Activated T-helper 1 cell treated with anti-CD3 and anti-CD28 coated beads, Interleukin-12 subunit alpha, Interleukin-12 subunit beta, Interleukin-2, Interleukin-4 antibody, amounts not matched to agents 30 ng/mL and 10 ng/mL and 1 ng/mL, durations not matched to agents 14 hours and 24 hours and 36 hours (primary cell): ENCODE results near the gene KCNB1. TPM values are rescaled to one million over a fixed set of nuclear protein-coding genes. Genes with fewer than 3 reads are reported as not detected.

Experiments used
- DNase-seq: peaks from one replicate; pipeline ENCODE4 v3.0.0; 2021; ENCODE audit warnings: low spot score
- H3K27ac Mint-ChIP-seq: one replicate; pipeline ENCODE4 v1.8.0; 2021; ENCODE audit warnings: mild to moderate bottlenecking, mixed read lengths
- H3K27me3 Mint-ChIP-seq: one replicate; pipeline ENCODE4 v1.8.0; 2022; ENCODE audit warnings: mild to moderate bottlenecking, moderate library complexity, mixed read lengths; ENCODE audit not compliant: insufficient read depth
- H3K36me3 Mint-ChIP-seq: one replicate; pipeline ENCODE4 v1.8.0; 2021; ENCODE audit warnings: low read depth, mixed read lengths
- H3K4me1 Mint-ChIP-seq: one replicate; pipeline ENCODE4 v1.8.0; 2021; ENCODE audit warnings: low read depth, mixed read lengths
- H3K4me3 Mint-ChIP-seq: one replicate; pipeline ENCODE4 v1.8.0; 2021; ENCODE audit warnings: mild to moderate bottlenecking, moderate library complexity, mixed read lengths
- H3K9me3 Mint-ChIP-seq: one replicate; pipeline ENCODE4 v1.8.0; 2021; ENCODE audit warnings: mixed read lengths
- intact Hi-C: fragments of 100-400 bp; cut with micrococcal nuclease; formaldehyde crosslinking; loops from one replicate; pipeline ENCODE4 v1.15.1; 2024
- total RNA-seq: library from RNA; stranded (reverse); gene quantifications from 2 replicates; pipeline ENCODE4 v1.2.3, GENCODE V29; 2022

The KCNB1 gene
- total RNA-seq, 1 donor from 2014 or later, result 0.08 TPM

DNA sequence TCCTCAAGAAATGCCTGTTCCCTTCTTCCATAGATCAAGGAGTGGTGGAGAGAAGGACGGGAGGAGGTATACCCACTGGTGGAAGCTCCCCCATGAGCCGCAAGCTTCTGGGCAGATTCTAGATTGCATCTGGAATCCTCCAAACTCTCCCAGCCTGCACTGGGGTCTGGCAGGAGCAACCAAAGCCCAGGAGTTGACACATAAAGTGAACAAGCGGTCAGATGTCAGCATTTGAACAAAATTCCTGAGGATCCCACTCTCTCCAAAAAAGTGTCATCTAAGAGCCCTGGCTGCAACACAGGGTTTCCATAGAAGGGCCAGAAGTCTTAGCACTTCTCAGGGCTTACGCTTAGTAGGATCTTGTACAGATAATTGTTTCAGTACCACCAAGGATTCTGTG, 88.2 kb downstream of the KCNB1 start:
- H3K4me1 Mint-ChIP-seq, result no peaks in the 10 kb centered on the region
- no peaks in the 10 kb centered on the region for H3K36me3 Mint-ChIP-seq
- no peak overlapping the region for H3K4me3 Mint-ChIP-seq
- no peaks in the 10 kb centered on the region for H3K9me3 Mint-ChIP-seq
- peaks cover 7% of the 10 kb centered on the region for H3K27me3 Mint-ChIP-seq
- intact Hi-C loops, result no loop called here
- DNase-seq, result no peak
- H3K27ac Mint-ChIP-seq, result no peak overlapping the region

DNA sequence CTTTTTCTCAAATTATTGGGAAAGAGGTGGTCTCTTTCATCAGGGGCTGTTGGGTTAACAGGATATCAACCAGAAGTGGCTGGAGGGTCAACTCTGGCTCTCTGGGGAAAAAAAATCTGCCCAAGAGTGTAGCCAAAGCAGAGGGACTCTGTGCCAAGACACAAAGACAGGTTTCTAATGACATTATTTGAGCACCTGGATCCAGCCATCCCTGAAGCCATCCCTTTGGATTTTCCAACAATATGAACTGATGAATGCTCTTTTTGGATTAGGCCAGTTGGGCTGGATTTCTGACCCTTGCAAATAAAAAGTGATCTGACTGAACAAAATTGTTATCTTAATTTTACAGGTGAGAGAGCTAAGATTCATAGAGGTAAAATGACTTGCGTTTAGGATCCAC, 88.7 kb downstream of the KCNB1 start:
- Mint-ChIP-seq H3K27me3 (peaks cover 12% of the 10 kb centered on the region), H3K4me3 (no peak overlapping the region)
- intact Hi-C loops, result no loop called here

DNA sequence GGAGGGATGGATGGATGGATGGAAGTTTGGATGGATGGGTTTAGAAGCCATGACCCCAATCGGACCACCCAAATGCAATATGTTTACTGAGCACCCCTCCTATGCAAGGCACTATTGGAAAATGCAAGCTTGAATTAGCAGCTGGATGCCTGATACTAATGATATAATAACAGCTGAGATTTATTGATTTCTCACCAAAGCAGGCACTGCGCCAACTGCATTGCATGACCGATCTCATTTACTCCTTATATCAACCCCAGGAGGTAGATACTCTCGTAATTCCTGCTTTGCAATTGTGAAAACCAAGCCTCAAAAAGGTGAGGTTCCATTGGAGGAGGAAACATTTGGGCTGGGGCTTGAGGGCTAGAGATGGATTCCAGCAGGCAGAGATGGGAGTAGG, 89.7 kb downstream of the KCNB1 start:
- Mint-ChIP-seq H3K27ac (no peak overlapping the region), H3K4me1 (no peaks in the 10 kb centered on the region), H3K36me3 (no peaks in the 10 kb centered on the region), H3K9me3 (no peaks in the 10 kb centered on the region), H3K27me3 (peaks cover 16% of the 10 kb centered on the region), H3K4me3 (no peak overlapping the region)
- intact Hi-C loops, result no loop called here
- no peak for DNase-seq

More for the DNA sequence above, 88.7 kb downstream of the KCNB1 start:
- Mint-ChIP-seq H3K4me1 (no peaks in the 10 kb centered on the region), H3K27ac (no peak overlapping the region), H3K9me3 (no peaks in the 10 kb centered on the region), H3K36me3 (no peaks in the 10 kb centered on the region)
- DNase-seq, result no peak

DNA sequence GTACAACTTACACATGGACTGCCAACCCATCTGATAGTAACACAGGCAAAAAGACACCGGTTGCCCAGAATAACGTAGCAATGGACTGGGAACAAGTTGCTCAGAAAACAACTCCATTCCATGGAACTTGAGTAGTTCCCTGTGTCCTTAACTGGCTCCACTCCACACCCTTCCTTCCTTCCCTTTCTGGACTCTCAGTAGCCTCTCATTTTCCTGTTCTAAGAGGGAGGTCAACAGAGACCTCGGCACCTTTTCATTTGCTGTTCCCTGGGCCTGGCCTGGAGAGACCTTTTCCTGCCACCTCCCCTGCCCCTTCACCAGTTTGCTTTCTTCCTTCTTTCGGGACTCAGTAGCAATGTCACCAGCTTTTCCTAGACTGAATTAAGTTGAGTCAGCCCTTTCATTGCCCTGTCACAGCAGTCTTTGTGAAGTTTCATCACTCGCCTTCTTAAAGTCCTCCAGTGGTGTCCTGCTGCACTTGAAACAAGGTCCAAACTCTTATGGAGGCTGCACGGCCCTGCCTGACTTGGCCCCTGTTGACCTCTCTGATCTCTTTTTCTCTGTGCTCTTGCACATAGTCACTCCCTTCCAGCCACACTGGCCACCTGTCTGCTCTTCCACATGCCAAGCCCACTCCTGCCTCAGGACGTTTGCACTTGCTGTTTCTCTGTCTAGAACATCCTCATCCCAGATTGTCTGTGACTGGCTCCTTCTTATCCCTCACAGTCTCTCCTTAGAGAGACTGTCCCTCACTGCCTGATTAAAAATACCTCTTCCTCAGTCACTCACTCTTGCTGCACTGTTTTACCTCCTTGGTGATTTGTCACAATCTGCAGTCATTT, 90.8 kb downstream of the KCNB1 start:
- Mint-ChIP-seq H3K4me1 (no peaks in the 10 kb centered on the region), H3K27ac (no peak overlapping the region), H3K36me3 (no peaks in the 10 kb centered on the region), H3K27me3 (peaks cover 18% of the 10 kb centered on the region), H3K9me3 (no peaks in the 10 kb centered on the region), H3K4me3 (no peak overlapping the region)
- DNase-seq, result no peak
- intact Hi-C loops, result no loop called here

DNA sequence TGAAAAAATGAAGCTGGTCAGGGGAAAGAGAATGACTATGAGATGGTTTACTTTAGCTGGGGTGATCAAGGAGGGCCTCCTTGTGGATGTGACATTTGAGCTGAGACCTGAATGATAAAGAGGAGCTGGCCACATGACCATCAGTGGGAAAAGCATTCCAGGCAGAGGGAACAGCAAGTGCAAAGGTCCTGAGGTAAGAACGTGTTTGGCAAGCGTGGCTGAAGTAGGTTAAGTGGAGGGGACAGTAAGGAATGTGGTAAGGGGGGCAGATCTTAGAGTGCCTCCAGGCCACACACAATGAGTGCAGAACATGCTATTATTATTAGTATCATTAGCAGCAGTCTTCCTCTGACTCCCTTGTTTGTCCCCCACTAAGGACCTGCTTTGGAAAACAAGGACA, 92.6 kb downstream of the KCNB1 start:
- Mint-ChIP-seq H3K4me3 (no peak overlapping the region), H3K4me1 (peaks cover 6% of the 10 kb centered on the region), H3K36me3 (no peaks in the 10 kb centered on the region), H3K27ac (no peak overlapping the region), H3K9me3 (no peaks in the 10 kb centered on the region), H3K27me3 (peaks cover 17% of the 10 kb centered on the region)
- intact Hi-C loops, result no loop called here
- DNase-seq, result no peak

DNA sequence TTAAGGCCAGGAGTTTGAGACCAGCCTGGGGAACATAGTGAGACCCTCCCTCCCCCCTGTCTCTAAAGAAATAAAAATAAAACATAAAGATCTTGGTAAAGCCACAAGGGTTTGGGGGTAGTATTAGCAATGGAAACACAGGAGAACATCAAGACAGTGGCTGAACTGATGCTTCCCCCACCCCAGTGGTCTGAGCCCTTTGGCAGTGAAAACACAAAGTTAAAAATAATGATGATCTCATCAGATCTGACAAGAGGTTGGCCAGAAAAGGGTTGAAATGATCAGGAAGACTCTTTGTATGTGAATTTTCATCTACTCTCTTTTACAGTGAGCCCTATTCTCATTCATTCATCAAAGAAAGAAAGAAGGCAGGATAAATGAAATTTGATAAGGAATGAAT, 93.7 kb downstream of the KCNB1 start:
- intact Hi-C loops, result no loop called here
- Mint-ChIP-seq H3K4me3 (no peak overlapping the region), H3K9me3 (no peaks in the 10 kb centered on the region), H3K27ac (no peak overlapping the region), H3K36me3 (no peaks in the 10 kb centered on the region), H3K27me3 (peaks cover 20% of the 10 kb centered on the region), H3K4me1 (peaks cover 6% of the 10 kb centered on the region)
- no peak for DNase-seq

DNA sequence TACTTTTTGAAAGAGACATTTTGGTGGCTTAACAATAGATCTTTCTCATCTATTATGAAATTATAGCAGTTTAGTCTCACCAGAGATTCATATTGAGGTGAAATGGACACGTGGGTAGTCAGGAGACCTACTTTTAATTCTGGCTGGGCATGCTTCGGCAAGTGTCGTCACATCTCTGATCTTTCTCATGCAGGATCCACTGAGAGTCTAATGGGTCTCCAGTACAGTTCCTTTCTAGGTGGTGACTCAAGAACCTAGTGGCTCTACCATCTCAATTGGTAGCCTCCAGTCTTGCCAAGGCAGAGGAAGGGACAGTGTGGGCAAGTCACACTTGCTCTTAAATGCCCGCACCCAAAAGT, 94.9 kb downstream of the KCNB1 start:
- H3K9me3 Mint-ChIP-seq, result no peaks in the 10 kb centered on the region
- H3K36me3 Mint-ChIP-seq, result no peaks in the 10 kb centered on the region
- H3K4me3 Mint-ChIP-seq, result no peak overlapping the region
- intact Hi-C loops, result no loop called here
- peaks cover 23% of the 10 kb centered on the region for H3K27me3 Mint-ChIP-seq
- H3K4me1 Mint-ChIP-seq, result peaks cover 6% of the 10 kb centered on the region
- H3K27ac Mint-ChIP-seq, result no peak overlapping the region
- DNase-seq, result no peak

DNA sequence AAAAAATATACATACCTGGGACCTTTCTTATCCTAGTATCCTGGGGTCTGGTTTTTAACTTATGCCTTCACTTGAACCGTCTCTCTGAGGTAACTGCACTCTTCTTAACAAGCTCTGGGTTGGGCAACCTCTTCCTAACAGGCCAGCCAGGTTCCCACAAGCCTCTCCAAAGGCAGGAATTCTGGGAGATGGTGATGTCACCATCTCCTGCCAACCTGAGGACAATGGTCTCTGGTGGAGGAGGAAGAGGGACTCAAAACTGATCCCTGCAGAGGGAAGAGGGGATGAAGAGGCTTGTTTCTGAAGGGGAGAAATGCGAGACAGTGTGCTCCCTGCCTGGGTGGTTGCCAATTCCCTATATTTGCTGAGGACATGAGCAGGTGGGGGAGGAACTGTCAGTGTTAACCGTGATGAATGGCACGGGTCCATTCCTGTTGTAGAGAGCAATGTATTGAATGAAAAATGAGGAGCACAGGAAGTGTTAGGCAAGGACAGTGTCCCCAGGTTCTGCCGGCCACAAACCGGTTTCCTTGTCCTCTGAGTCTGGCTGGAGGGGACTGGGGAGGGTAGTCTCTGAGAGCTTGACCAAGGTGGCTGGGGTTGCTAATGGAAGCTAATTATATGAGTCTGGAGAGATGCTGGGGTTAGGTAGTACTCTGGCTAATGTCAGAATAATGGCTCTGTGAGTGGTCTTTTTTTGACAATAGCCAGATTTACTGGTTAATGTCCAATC, 95.5 kb downstream of the KCNB1 start:
- Mint-ChIP-seq H3K27me3 (peaks cover 22% of the 10 kb centered on the region), H3K36me3 (no peaks in the 10 kb centered on the region), H3K27ac (no peak overlapping the region), H3K4me3 (no peak overlapping the region), H3K9me3 (no peaks in the 10 kb centered on the region), H3K4me1 (peaks cover 6% of the 10 kb centered on the region)
- intact Hi-C loops, result no loop called here
- no peak for DNase-seq

DNA sequence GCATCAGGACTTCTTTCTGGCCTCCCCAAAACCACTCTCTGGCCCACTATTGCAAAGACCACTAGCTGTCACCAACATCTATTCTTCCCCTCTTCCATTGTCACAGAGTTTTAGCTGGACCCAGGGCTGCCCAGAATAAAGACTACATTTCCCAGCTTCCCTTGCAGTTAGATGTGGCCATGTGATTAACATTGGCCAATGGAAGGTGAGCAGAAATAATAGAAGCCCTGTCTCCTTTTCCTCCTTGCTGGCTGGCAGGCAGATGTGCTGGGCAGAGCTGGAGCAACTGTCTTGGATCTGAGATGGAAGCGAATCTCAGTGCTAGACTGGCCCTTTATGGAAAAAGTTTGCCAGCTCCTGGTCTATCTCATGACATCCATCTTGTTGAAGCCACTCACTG, 97.0 kb downstream of the KCNB1 start:
- intact Hi-C loops, result loop anchor here (1.0 kb wide), 1 partner anchor 99 kb away; no protein-coding TSS in a partner anchor
- no peak for DNase-seq

DNA sequence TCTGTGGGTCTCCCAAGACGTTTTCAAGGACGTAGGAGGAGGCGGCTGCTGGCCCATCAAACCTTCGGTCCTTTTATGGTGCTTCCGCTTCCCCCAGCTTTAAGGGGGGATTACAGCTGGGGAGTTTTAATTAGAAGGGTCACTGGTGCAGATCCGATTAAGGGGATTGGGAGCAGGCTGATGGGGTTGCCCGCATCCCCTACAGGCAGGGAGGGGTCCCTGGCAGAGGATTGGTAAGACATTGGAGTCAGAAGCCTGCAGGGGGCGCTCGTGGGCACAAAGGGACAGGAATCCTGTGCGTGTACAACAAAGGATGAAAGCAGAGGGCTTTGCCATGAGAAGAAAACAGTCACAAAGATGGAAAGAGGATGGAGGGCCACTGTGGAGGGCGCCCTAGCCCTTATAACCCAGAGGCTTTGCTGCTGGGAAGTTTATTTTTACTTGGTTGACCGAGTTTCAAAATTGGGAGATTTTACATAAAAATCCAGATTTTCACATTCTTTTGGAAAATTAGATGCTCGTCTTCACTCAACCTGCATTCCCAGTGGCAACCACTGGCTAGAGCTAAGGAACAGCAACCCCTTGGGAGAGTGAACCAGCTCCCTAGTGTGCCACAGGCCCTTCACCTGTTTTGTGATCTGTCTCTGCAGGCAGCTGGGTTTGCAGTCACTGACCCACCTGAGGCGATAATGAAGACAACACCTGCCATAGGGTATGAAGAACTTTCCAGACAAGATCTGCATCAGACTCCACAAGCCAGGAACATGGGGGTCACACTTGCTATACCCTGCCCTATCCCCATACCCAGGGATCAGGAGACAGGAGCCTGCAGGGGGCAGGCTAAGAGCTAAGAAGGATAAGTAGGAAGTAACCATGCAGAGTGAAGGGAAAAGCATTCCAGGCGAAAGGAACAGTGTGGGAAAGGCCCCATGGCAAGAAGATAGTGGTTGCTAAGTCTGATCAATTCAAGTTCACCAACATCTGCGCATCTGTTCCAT, 97.7 kb downstream of the KCNB1 start:
- Mint-ChIP-seq H3K4me1 (peaks cover 6% of the 10 kb centered on the region), H3K9me3 (no peaks in the 10 kb centered on the region), H3K27ac (no peak overlapping the region), H3K27me3 (peaks cover 19% of the 10 kb centered on the region), H3K36me3 (no peaks in the 10 kb centered on the region), H3K4me3 (no peak overlapping the region)
- intact Hi-C loops, result loop anchor here (1.0 to 5.0 kb wide), 3 partner anchors 100 to 150 kb away; no protein-coding TSS in a partner anchor
- DNase-seq, result peak; percentile 50

More for the DNA sequence above, 97.0 kb downstream of the KCNB1 start:
- Mint-ChIP-seq H3K27ac (no peak overlapping the region), H3K4me3 (no peak overlapping the region), H3K4me1 (peaks cover 6% of the 10 kb centered on the region), H3K27me3 (peaks cover 19% of the 10 kb centered on the region), H3K9me3 (no peaks in the 10 kb centered on the region), H3K36me3 (no peaks in the 10 kb centered on the region)

DNA sequence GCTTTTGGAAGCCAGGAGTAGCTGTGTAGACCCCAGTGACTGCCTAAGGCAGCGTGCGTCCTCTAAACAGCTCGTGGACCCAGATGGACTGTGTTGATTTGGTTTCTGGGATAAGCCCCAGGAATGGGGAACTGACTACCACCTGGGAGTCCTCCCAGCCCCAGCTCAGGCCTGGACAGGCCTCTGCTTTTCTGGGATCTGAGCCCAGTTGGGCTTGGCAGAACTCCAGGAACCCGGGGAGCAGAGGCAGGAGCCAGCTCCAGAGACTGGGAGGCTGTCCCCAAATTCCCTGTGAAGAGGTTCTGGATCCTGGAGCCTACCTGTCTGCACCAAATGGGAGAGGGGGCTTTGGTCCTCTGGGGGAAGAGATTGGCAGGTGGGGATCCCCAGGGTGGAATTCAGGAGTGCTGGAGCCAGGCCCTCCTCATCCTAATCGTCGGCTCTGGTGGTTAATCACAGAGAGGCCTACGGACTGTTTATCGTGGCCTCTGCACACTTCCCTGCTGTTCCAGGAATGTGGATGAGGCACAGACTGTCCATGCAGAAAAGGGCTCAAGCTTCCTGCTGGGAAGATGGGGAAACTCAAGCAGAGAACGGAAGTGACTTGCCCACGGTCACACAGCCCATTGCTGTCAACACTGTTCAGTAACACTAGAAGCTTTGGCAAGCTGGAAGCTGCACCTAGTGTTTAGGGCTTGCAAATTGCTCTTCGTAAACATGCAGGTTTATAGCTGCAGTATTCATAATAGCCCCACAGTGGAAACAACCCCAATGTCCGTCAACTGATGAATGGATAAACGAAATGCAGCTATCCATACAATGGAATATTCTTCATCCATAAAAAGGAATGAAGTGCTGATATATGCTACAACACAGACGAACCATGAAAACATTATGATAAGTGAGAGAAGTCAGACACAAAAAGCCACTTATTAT, 100.6 kb downstream of the KCNB1 start:
- intact Hi-C loops, result loop anchor here (5.0 kb wide), 1 partner anchor 125 kb away; no protein-coding TSS in a partner anchor
- Mint-ChIP-seq H3K36me3 (no peaks in the 10 kb centered on the region), H3K9me3 (no peaks in the 10 kb centered on the region), H3K27me3 (peaks cover 9% of the 10 kb centered on the region), H3K4me1 (peaks cover 6% of the 10 kb centered on the region), H3K4me3 (no peak overlapping the region), H3K27ac (no peak overlapping the region)
- DNase-seq, result no peak
